ENCODE results near the gene CAPN8.

GRCh38 chr1:223525957-223526356 lies 139.5 kb downstream of the CAPN8 start:
- no peak for TF ChIP-seq CTCF (optimal IDR thresholded peaks at IDR 0.05 in 1 of 3, IDR thresholded peaks at IDR 0.05 in 1 of 3, conservative IDR thresholded peaks at IDR 0.05 in 1 of 3; ENCODE audit: extremely low read depth in 1 of 3, insufficient read depth in 2 of 3, low read length in 3 of 3)
- no peak for TF ChIP-seq EZH2 (IDR thresholded peaks at IDR 0.05; ENCODE audit: low read length)
